ENCODE results near the gene MBD4.

DNA sequence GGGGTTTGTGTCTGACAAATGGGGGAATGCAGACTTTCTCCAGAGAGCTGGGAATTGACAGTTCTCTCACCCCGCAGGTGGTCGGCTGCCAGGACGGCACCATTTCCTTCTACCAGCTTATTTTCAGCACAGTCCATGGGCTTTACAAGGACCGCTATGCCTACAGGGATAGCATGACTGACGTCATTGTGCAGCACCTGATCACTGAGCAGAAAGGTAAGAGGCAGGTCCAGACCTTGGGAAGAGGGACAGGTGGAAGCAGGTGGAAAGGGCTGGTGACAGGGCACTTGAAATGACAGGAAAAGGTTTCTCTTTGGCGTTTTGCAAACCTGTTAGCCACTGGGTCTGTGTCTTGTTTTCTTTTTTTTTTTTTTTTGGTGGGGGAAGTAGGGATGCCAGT lies 36.8 kb upstream of the MBD4 start:
- TF ChIP-seq, protein P1, sequence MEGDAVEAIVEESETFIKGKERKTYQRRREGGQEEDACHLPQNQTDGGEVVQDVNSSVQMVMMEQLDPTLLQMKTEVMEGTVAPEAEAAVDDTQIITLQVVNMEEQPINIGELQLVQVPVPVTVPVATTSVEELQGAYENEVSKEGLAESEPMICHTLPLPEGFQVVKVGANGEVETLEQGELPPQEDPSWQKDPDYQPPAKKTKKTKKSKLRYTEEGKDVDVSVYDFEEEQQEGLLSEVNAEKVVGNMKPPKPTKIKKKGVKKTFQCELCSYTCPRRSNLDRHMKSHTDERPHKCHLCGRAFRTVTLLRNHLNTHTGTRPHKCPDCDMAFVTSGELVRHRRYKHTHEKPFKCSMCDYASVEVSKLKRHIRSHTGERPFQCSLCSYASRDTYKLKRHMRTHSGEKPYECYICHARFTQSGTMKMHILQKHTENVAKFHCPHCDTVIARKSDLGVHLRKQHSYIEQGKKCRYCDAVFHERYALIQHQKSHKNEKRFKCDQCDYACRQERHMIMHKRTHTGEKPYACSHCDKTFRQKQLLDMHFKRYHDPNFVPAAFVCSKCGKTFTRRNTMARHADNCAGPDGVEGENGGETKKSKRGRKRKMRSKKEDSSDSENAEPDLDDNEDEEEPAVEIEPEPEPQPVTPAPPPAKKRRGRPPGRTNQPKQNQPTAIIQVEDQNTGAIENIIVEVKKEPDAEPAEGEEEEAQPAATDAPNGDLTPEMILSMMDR (conservative IDR thresholded peaks at IDR 0.05; ENCODE audit: low read depth, low read length), result no peak
- TF ChIP-seq EZH2 (IDR thresholded peaks at IDR 0.05; ENCODE audit: low read length, unreplicated experiment) (no peak), EZH2phosphoT487 (IDR thresholded peaks at IDR 0.05; ENCODE audit: borderline replicate concordance, low read length) (no peak)
